Suppressor macrophage treated with lipopolysaccharide for 4 hours (primary cell): ENCODE results near the gene ZNF747.

Experiments
- DNase-seq: peaks from one replicate; pipeline ENCODE4 v3.0.0-alpha.2; 2020

The ZNF747 gene

DNA sequence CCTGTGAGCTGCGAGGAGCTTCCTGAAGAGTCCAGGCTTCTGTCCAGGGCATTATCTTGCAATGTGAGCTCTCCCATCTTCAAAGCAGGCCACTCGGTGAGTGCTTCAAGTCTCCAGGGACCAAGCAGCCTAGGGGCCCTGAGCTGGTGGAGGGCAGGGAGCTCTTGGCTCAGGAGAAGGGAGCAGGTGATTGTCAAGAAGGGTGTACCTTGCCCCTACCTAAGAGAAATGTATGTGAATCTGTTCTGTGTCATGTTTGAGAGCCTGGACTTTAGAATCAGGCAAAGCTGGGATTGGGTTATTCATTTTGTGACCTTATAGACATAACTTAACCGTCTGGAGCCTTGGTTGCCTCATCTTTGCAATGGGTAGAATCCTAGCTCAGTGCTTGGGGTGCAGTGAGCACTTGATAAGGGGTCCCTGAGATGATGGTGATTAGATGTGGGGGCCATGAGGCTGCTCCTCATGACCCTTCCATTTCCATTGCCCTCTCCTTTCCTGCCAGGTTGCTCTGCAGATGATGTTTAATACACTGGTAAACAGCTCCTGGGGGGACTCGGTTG lies 24.2 kb downstream of the ZNF747 start:
- DNase-seq, result no peak

DNA sequence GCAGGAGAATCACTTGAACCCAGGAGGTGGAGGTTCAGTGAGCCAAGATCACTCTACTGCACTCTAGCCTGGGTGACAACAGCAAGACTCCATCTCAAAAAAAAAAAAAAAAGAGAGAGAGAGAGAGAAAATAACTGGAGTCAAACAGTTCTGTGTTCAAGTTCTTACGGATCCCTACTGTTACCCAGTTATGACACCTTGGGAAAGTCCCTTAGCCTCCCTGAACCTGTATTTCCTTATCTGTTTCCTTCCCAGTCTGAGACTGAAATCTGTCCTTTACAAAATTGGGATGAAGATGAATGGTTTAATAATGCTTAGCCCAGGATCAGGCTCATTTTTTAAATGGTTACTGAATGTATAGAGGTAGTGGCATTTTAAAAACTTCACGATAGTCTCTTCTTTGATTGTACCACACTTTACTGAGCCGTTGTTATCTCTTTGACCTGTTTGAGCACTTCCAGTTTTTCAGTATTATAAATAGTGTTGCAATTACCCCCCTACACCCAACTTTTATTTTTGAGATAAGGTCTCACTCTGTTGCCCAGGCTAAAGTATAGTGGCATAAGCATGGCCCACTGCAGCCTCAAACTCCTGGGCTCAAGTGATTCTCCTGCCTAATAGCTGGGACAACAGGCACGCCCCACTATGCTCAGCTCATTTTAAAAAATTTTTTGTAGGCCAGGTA lies 25.4 kb downstream of the ZNF747 start:
- no peak for DNase-seq

DNA sequence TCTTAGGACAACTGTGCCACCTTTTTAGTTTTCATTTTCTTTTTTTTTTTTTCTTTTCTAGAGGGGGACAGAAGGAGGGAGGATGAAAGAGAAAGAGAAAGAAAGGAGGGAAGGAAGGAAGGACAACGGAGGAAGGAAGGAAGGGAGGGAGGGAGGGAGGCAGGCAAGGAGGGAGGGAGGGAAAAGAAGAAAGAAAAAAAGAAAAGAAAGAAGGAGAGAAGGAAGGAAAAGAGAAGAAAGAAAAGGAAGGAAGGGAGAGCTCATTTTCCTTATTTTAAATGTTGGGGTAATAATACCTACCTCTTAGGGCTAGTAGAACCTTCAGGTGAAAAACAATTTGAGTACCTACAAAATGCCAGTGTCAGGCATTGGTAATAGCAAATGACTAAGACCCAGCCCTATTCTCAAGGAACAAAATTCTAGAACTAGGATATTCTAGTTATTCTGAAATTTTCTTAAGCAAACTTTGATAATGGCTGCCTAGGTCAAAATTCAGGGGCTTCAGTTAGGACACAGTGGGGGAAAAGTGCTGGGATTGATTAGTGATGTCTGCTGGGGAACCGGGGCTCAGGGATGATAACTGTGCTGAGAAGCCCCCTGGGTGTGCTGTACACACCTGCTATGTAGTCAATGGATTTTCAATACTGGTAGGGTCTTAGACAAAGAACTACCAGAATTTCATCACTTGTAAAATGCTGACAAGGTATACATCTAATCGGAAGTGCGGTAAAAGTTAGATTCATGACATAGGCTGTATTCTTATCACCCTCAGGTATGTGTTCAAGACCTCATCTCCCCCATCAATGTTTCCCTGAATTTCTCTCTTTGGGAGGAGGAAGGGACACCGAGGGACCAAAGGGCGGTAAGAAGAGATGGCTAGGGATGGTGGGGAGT lies 31.0 kb downstream of the ZNF747 start:
- DNase-seq, result no peak

DNA sequence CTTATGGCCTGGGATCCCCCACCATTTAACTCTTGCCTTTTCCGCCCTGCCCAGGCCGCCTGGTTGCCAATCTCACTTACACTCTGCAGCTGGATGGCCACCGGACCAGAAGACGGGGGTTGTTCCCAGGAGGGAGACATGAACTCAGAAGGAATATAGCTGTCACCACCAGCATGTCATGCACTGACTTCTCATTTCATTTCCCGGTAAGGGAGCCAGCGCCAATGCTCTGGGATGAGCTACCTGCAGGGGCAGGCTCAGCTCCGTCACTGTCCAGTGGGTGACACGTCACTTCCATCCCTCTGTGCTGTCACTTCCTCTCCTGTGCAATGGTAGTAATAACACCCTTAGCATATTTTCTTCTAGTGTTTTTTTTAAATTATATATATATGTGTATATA lies 35.4 kb downstream of the ZNF747 start:
- DNase-seq, result no peak

DNA sequence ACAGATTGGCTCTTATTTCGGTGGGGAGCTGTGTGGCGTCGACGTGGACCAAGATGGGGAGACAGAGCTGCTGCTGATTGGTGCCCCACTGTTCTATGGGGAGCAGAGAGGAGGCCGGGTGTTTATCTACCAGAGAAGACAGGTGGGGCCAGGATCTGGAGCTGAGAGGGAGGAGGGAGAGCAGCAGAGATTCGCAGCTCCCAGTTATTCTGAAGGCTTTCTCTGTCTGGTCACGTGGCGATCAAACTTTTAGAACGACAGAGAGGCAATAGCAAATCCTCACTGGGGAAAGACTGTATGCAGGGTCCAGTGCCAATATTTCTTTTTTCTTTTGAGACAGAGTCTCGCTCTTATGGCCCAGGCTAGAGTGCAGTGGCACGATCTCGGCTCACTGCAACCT lies 39.9 kb downstream of the ZNF747 start:
- DNase-seq, result no peak

DNA sequence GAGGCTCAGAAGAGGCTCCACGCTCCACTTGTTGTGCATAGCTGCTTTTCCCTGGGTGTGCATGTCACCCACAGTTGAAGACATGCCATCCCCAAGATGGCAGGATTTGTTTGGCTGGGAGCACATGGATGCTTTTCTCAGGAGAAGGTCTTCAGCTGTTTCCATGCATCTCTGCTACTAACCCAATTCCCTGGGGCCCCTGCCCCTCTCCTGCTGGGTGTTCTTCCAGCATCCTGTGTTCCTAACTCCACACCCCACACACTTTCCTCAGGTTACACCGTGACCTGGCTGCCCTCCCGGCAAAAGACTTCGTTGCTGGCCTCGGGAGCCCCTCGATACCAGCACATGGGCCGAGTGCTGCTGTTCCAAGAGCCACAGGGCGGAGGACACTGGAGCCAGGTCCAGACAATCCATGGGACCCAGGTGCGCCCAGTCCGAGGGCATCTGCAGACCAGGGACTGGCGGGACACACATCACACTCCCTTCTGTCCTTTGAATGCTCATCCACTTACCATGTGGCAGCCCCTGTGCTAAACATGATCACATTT lies 40.6 kb downstream of the ZNF747 start:
- no peak for DNase-seq

DNA sequence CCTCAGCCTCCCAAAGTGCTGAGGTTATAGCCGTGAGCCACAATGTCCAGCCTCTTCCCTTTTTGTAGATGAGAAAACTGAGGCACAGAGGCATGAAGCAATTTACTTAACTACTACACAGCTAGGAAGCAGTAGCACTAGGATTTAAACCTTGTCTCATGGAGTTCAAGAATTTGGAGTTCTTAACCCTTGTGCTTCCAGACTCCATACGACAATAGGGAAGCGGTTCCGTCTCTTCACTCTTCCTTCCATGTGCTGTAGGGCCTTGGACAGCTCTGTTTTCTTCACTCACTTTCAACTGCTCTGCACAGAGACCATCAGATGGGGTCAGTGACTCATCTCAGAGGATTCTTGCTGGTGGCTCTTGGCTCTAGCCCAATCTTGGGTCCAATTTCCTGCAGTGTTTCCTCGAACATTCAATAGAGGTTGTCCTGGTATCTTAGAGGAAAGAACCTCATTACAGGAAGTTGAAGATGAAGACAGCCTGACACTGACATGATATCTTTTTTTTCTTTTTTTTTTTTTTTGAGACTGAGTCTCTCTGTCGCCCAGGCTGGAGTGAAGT lies 42.8 kb downstream of the ZNF747 start:
- peak; percentile 57 for DNase-seq

DNA sequence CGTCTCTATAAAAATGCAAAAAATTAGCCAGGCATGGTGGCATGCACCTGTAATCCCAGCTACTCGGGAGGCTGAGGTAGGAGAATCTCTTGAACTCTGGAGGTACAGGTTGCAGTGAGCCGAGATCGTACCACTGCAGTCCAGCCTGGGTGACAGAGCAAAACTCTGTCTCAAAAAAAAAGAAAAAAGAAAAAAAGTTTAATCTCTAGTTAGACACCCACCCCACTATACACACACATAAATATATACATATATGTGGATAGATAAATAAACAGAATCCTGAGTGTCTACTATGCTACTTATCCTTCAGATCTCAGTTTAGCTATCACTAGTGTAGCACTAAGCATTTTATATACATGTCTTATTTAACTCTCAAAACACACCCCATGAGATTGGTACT lies 43.4 kb downstream of the ZNF747 start:
- no peak for DNase-seq

DNA sequence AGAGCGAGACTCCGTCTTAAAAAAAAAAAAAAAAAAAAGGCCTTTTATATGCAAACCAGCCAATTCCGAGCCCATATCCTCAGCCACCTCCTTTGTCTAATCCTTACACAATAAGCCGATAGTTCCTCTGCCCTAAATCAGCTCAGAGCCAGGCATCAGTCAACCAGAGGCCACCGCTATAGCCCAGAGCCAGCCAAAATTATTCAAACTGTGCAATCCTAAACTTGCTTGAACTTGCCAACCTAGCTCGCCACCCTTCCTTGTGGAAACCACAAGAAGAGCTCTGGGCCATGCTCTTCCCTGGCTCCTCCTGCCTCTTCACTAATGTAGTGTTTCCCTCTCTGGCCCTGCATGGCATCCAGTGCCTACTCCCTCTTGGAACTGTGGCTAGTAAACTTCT lies 44.4 kb downstream of the ZNF747 start:
- DNase-seq, result no peak

DNA sequence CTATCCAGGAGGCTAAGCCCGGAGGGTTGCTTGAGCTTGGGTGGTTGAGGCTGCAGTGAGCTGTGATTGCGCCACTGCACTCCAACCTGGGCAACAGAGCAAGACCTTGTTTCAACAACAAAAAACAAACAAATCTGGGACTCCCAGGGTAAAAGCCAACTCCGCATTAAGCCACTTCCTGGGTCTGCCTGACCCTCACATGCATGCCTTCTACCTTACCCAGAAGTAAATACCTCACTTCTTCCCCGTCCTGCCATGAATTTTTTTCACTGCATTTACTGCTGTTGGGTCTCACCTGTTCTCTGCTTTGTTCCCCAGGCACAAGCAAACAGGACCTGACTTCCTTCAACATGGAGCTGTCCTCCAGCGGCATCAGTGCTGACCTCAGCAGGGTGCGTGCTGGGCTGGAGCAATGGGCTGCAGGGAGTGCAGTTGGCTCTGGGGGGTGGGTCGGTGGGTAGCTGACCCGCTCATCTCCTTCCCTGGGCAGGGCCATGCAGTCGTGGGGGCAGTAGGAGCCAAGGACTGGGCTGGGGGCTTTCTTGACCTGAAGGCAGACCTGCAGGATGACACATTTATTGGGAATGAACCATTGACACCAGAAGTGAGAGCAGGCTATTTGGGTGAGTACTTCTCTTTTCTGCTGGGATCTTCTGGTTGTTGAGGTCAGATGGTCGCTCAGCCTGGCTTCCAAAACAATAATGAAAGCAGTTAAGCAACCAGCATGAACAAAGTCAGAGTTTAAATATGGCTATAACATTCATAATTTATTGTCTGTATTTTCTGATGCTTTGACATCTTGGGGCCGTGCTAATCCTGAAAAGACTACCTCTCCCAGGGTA lies 45.7 kb downstream of the ZNF747 start:
- peak; percentile 79 for DNase-seq

DNA sequence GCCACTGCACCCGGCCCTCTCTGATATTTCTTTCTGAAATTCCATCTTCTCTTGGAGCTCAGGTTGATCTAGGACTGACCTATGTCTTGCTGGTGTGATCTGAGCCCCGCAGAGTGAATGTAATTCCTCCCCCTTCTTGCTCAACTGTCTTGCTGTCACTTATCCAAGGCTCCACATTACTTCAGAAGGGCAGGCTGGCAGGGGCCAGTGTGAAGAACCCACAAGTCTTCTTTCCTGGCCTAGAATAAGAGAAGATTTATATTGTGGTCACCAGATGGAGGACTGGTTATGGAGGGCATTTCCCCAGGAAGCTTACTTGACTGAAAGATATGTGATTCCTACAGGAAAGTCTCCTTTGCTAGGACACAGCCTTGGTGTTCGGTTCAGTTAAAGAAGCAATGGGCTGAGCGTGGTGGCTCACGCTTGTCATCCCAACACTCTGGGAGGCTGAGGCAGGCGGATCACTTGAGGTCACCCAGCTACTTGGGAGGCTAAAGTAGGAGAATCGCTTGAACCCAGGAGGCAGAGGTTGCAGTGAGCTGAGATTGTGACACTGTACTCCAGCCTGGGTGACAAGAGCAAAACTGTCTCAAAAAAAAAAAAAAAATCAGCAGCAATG lies 48.7 kb downstream of the ZNF747 start:
- DNase-seq, result no peak

DNA sequence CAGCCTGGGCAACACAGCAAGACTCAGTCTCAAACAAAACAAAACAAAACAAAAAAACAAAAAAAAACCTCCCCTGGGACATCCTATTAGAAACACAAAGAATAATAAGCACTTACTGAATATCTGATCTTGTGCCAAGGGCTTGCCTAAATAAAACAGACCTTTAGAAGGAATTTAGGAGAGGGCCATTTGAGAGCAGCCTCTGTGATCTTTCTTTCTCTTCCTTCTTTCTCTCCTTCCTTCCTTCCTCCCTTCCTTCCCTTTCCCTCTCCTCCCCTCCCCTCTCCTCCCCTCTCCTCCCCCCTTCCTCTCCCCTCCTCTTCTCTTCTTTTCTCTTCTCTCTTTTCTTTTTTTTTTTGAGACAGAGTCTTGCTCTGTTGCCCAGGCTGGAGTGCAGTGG lies 49.8 kb downstream of the ZNF747 start:
- DNase-seq, result no peak

DNA sequence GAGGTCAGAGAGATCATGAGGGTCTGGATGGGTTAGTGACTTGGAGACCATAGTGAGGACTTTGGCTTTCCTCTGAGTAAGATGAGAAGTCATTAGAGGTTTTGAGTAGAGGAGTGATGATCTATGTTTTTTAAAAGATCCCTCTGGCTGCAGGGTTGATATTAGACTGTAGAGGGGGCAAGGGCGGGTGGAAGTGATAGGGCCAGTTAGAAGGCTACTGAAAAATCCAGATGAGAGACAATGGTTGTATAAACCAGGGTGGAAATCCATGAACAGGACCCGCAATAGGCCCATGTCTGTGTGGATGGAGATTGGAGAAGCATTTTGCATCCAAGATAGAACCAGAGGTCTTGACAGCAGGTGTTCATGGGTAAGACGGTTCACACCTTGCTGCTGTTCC lies 52.3 kb downstream of the ZNF747 start:
- peak; percentile 18 for DNase-seq

DNA sequence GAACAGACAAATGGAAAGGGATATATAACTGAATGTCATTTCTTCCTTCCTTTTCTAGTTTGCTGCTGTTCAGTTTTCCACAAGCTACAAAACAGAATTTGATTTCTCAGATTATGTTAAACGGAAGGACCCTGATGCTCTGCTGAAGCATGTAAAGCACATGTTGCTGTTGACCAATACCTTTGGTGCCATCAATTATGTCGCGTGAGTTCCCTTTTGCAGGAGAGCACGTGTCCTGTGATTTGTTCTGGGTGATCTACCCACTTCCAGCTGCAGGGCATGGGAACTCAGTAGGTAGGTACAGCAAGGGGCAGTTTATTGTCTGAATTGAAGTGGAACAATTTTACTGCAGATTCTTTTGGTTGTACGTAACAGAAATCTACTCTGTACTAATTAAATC lies 53.3 kb downstream of the ZNF747 start:
- no peak for DNase-seq
